A549 (cell line): ENCODE measurements around the gene PLSCR3. TPM values are rescaled to one million over a fixed set of nuclear protein-coding genes. Genes with fewer than 3 reads are reported as not detected.

Experiments
- ATAC-seq, 2 experiments: fragments of 200-7000 bp in 1 of 2; fragments of >200 bp in 1 of 2; cut with Nextera tagmentation in 1 of 2; cut with Tn5 transposase in 1 of 2; 3 replicates each; pipeline versions ENCODE4 v1.8.0 to v1.9.1; 2018 to 2020; ENCODE audit warnings: mild to moderate bottlenecking in 1 of 2, moderate library complexity in 1 of 2
- CTCF ChIA-PET: fragments of 300-600 bp; sonication (Branson Sonifier 250); formaldehyde crosslinking; extraction: SDS; loops from one replicate; lab custom pipeline; 2021; ENCODE audit warnings: antibody characterized with exemption, inconsistent platforms; lab: Yijun Ruan, JAX
- POLR2A ChIA-PET: fragments of 350-600 bp; formaldehyde crosslinking; extraction: SDS; loops from one replicate; lab custom pipeline; 2021; ENCODE audit warnings: antibody characterized with exemption, inconsistent platforms; lab: Yijun Ruan, JAX
- DNase-seq, 2 experiments: peaks; one replicate each; pipeline versions ENCODE4 v3.0.0 to v3.0.0-alpha.2; 2011 to 2016; ENCODE audit warnings: low read depth in 1 of 2, low spot score in 1 of 2
- FAIRE-seq: peaks from 2 replicates; lab custom pipeline; 2011; peaks lifted over from hg19 to GRCh38; lab: Jason Lieb, UNC
- H3K27ac ChIP-seq, 2 experiments: fragments of >200 bp; sonication (Bioruptor Twin); formaldehyde crosslinking; 3 replicates each; pipeline ENCODE4 v1.5.1; 2016 to 2017
- H3K4me1 ChIP-seq: fragments of >200 bp; sonication (Bioruptor Twin); formaldehyde crosslinking; 3 replicates; pipeline ENCODE4 v1.6.1; 2016
- H3K4me2 ChIP-seq: fragments of >200 bp; sonication (Bioruptor Twin); formaldehyde crosslinking; 3 replicates; pipeline ENCODE4 v1.6.1; 2016
- H3K4me3 ChIP-seq: fragments of >200 bp; sonication (Bioruptor Twin); formaldehyde crosslinking; 3 replicates; pipeline ENCODE4 v1.5.1; 2016
- H3K9me3 ChIP-seq: fragments of >200 bp; sonication (Bioruptor Twin); formaldehyde crosslinking; 3 replicates; pipeline ENCODE4 v1.6.1; 2016
- CBX2 ChIP-seq: fragments of 200-600 bp; sonication (generic); IDR thresholded peaks from 2 replicates; pipeline ENCODE4 v1.6.1; 2016; ENCODE audit warnings: low read depth, mild to moderate bottlenecking, borderline replicate concordance
- CBX8 ChIP-seq: fragments of 200-600 bp; sonication (generic); IDR thresholded peaks from 2 replicates; pipeline ENCODE4 v1.6.1; 2016
- CEBPB ChIP-seq, 2 experiments: fragments of >200 bp in 1 of 2; sonication (Bioruptor Twin) in 1 of 2; formaldehyde crosslinking in 1 of 2; IDR thresholded peaks; 2 replicates each; pipeline ENCODE4 v1.6.1; 2012 to 2016
- CHD2 ChIP-seq: fragments of 150-350 bp; IDR thresholded peaks from 2 replicates; pipeline ENCODE4 v1.6.1; 2014; ENCODE audit warnings: low read length; ENCODE audit not compliant: partially characterized antibody
- CHD4 ChIP-seq: fragments of 200-600 bp; sonication (generic); IDR thresholded peaks from 2 replicates; pipeline ENCODE4 v1.6.1; 2016; ENCODE audit warnings: antibody characterized with exemption, mild to moderate bottlenecking, borderline replicate concordance
- EHMT2 ChIP-seq: fragments of 200-600 bp; sonication (generic); IDR thresholded peaks from 2 replicates; pipeline ENCODE4 v1.6.1; 2016; ENCODE audit warnings: antibody characterized with exemption, low read depth, mild to moderate bottlenecking, moderate library complexity
- EP300 ChIP-seq, 2 experiments: fragments of >200 bp; sonication (Bioruptor Twin); formaldehyde crosslinking; IDR thresholded peaks; 2 replicates in 1 of 2; 3 replicates in 1 of 2; pipeline ENCODE4 v1.6.1; 2016 to 2017
- HOXB5 ChIP-seq: fragments of 250-450 bp; sonication (Bioruptor Pico); IDR thresholded peaks from 2 replicates; pipeline ENCODE4 v1.5.0; 2020; ENCODE audit warnings: mild to moderate bottlenecking, moderate library complexity
- JUN ChIP-seq, 2 experiments: fragments of >200 bp; sonication (Bioruptor Twin); formaldehyde crosslinking; IDR thresholded peaks; 2 replicates in 1 of 2; 3 replicates in 1 of 2; pipeline ENCODE4 v1.6.1; 2016 to 2017
- KDM5A ChIP-seq: fragments of 200-600 bp; sonication (generic); IDR thresholded peaks from 2 replicates; pipeline ENCODE4 v1.6.1; 2016; ENCODE audit warnings: antibody characterized with exemption, mild to moderate bottlenecking
- MYC ChIP-seq: IDR thresholded peaks from 2 replicates; pipeline ENCODE4 v1.6.1; 2012; ENCODE audit warnings: mild to moderate bottlenecking, inconsistent platforms, low read length, improper control_type of control experiment, borderline replicate concordance
- NR3C1 ChIP-seq: fragments of >200 bp; sonication (Bioruptor Twin); formaldehyde crosslinking; IDR thresholded peaks from 3 replicates; pipeline ENCODE4 v1.6.1; 2017
- POLR2AphosphoS2 ChIP-seq: conservative IDR thresholded peaks from 2 replicates; pipeline ENCODE4 v1.6.1; 2012; ENCODE audit warnings: low read length, improper control_type of control experiment, inconsistent platforms
- RAD21 ChIP-seq, 2 experiments: fragments of >200 bp in 1 of 2; sonication (Bioruptor Twin) in 1 of 2; formaldehyde crosslinking in 1 of 2; IDR thresholded peaks in 1 of 2; conservative IDR thresholded peaks in 1 of 2; 2 replicates in 1 of 2; 3 replicates in 1 of 2; pipeline ENCODE4 v1.6.1; 2012 to 2018; ENCODE audit warnings: inconsistent platforms in 1 of 2
- RCOR1 ChIP-seq: fragments of 150-350 bp; IDR thresholded peaks from 2 replicates; pipeline ENCODE4 v1.6.1; 2014; ENCODE audit warnings: antibody characterized with exemption, low read length, low read depth
- RNF2 ChIP-seq: fragments of 200-600 bp; sonication (generic); IDR thresholded peaks from 2 replicates; pipeline ENCODE4 v1.6.1; 2016; ENCODE audit warnings: low read depth, mild to moderate bottlenecking, antibody characterized with exemption, moderate library complexity, borderline replicate concordance
- SMC3 ChIP-seq: fragments of >200 bp; sonication (Bioruptor Twin); formaldehyde crosslinking; IDR thresholded peaks from 3 replicates; pipeline ENCODE4 v1.6.1; 2018; ENCODE audit warnings: inconsistent platforms
- TFCP2L1 ChIP-seq: fragments of 250-450 bp; sonication (Bioruptor Pico); IDR thresholded peaks from 2 replicates; pipeline ENCODE4 v1.5.0; 2021; ENCODE audit warnings: mild to moderate bottlenecking
- ZC3H11A ChIP-seq: fragments of 450-650 bp; IDR thresholded peaks from 2 replicates; pipeline ENCODE4 v1.6.1; 2014; ENCODE audit warnings: antibody characterized with exemption, mild to moderate bottlenecking
- ZSCAN20 ChIP-seq: fragments of 250-450 bp; sonication (Bioruptor Pico); IDR thresholded peaks from 2 replicates; pipeline ENCODE4 v1.8.0; 2022; ENCODE audit warnings: mild to moderate bottlenecking, moderate library complexity
- WGBS: methylation state at CpG from one replicate; pipeline ENCODE4 v1.1.6; 2017; ENCODE audit errors: missing lambda C conversion rate; 5-methylcytosine and 5-hydroxymethylcytosine counted together
- polyA plus RNA-seq, 4 experiments: library from polyadenylated mRNA; depleted of rRNA in 3 of 4; stranded (reverse); fragments of >200 nt; fragmentation: RNase III in 1 of 4; extraction: RNeasy Plus Mini Kit Qiagen cat#74134 plus additional on column Dnase treatment in 1 of 4; gene quantifications; 2 replicates in 3 of 4; 3 replicates in 1 of 4; pipeline ENCODE4 v1.2.3, GENCODE V29; 2011 to 2017
- TF ChIP-seq, protein P1 (sequence below): fragments of >200 bp; sonication (Bioruptor Twin); formaldehyde crosslinking; IDR thresholded peaks from 3 replicates; pipeline ENCODE4 v1.6.1; 2016
- TF ChIP-seq, protein P2 (sequence below): IDR thresholded peaks from 2 replicates; pipeline ENCODE4 v1.6.1; 2012
- TF ChIP-seq, protein P3 (sequence below): IDR thresholded peaks from 2 replicates; pipeline ENCODE4 v1.6.1; 2012; ENCODE audit warnings: low read depth, borderline replicate concordance

The PLSCR3 gene
- polyA plus RNA-seq, 2 of the 4 experiments (the other 2 are of a cell fraction) = 11.0 to 29.6 TPM

DNA sequence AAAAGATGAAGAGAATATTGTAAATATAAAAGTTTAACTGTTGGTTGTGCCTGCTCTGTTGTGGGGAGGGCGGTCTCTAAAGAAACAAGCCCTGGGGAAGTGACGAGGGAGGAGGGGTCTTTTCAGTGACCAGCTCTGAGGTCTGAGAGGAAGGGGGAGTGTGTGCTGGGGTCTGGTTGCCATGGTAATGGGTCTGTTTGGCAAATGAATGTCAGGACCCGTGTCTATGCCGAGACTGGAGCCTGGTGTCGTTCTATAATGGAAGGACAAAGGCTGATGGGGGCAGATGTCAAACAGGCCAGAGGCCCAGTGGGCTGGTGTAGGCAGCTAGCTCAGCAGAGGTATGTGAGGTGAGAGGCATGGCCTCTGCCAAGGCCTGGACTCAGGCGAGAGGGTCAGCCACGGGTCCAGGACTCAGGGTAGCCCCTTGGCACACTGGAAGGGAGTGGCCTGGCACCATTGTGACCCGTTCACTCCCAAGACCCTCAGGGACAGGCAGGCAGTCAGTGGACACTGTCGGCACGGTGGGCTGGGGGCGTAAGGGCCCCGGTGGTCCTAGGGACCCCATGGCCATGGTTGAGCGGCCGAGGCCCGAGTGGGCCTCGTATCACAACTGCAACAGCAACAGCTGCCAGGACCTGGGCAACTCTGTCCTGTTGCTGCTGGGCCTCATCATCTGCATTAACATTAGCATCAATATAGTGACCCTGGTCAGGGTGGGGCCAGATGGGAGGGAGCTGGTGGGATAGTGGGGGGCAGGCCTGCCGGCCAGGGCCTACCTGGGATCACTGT, 25.7 kb upstream of the PLSCR3 start, which contains the start of gene SPEM1:
Gene SPEM1, plus strand, starts transcription at position 506 of the 792 bp plus-strand sequence. Its CDS starts 61 bp downstream, at position 567.
- H3K4me2 ChIP-seq = no peak within 1 kb of the TSS
- H3K9me3 ChIP-seq = no peaks in the 10 kb centered on the region
- 70% methylated on average over 15 of the region's 17 CpGs for WGBS
- POLR2A ChIA-PET = interaction anchor here (0.6 to 1.4 kb wide), 3 partner anchors 10 to 64 kb away, joined by 3 read pairs; partner anchors contain the start of genes FGF11 and POLR2A
- H3K27ac ChIP-seq = no peak within 1 kb of the TSS
- TF ChIP-seq CBX2 (no peak), KDM5A (no peak), CHD4 (no peak)
- TF ChIP-seq, all 56 proteins: peak for 0
- DNase-seq (no peak), ATAC-seq (0 out of 6 replicates have a peak, but pooled peaks of 1 of the 2 experiments have one; percentile 9), FAIRE-seq (no peak)
- CTCF ChIA-PET = interaction anchor here (1.2 to 3.3 kb wide), 10 partner anchors 9 to 141 kb away, joined by 3 to 18 read pairs (median 6); partner anchors contain the start of genes SENP3 and TMEM95
- Histone ChIP-seq H3K4me1 (no peaks in the 10 kb centered on the region), H3K4me3 (no peak within 1 kb of the TSS)

DNA sequence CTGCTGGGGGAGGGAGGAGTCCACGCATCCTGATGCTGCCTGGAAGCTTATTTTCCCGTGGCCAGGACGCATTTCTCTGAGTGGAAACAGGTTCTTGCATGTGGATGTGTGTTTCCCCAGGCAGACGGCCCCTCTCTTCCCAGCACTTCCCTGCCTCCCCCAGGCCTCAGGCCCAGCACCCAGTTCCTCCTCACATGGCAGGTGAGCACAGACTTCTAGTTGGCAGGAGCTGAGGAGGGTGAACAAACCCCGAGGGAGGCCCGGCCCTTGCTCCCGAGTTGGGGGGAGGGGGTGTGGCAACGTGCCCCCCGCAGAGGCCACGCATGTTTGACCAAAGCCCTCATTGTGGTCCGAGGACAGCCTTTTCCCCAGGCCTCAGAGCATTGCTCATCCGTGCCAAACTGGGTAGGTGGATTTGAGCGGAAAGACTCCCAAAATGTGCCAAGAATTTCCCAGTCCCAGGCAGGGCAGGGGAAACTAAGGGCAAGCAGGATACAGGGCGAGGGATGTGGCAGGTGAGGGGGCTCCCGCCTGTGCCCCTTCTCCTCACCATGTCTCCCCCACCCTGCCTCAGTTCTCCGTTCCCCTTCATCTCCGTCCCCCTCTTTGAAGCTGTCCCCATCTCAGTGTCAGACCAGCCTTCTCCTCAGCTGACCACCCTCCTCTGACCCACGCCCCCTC, 24.3 kb upstream of the PLSCR3 start:
- ATAC-seq (no peak), DNase-seq (no peak)
- Histone ChIP-seq H3K9me3 (no peaks in the 10 kb centered on the region), H3K4me2 (no peak overlapping the region)
- 76% methylated on average over 18 of the region's 18 CpGs for WGBS
- POLR2A ChIA-PET = no interaction called here
- CTCF ChIA-PET = interaction anchor here (1.2 to 3.3 kb wide), 4 partner anchors 13 to 63 kb away, joined by 3 to 18 read pairs (median 6); partner anchors contain the start of gene TMEM95
- TF ChIP-seq ZC3H11A (no peak), EP300 (IDR thresholded peaks at IDR 0.05) (no peak), POLR2AphosphoS2 (no peak), HOXB5 (CRISPR knock-in tag) (no peak), CHD2 (no peak), EHMT2 (no peak), TFCP2L1 (CRISPR knock-in tag) (no peak), RAD21 (conservative IDR thresholded peaks at IDR 0.05 in 1 of 2, IDR thresholded peaks at IDR 0.05 in 1 of 2) (no peak), MYC (no peak), SMC3 (no peak), RNF2 (no peak), JUN (IDR thresholded peaks at IDR 0.05) (no peak), CBX8 (no peak), ZSCAN20 (CRISPR knock-in tag) (no peak), NR3C1 (no peak), CEBPB (IDR thresholded peaks at IDR 0.05) (no peak), RCOR1 (no peak)
- TF ChIP-seq, protein P1, sequence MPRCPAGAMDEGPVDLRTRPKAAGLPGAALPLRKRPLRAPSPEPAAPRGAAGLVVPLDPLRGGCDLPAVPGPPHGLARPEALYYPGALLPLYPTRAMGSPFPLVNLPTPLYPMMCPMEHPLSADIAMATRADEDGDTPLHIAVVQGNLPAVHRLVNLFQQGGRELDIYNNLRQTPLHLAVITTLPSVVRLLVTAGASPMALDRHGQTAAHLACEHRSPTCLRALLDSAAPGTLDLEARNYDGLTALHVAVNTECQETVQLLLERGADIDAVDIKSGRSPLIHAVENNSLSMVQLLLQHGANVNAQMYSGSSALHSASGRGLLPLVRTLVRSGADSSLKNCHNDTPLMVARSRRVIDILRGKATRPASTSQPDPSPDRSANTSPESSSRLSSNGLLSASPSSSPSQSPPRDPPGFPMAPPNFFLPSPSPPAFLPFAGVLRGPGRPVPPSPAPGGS = no peak
- TF ChIP-seq, protein P2, sequence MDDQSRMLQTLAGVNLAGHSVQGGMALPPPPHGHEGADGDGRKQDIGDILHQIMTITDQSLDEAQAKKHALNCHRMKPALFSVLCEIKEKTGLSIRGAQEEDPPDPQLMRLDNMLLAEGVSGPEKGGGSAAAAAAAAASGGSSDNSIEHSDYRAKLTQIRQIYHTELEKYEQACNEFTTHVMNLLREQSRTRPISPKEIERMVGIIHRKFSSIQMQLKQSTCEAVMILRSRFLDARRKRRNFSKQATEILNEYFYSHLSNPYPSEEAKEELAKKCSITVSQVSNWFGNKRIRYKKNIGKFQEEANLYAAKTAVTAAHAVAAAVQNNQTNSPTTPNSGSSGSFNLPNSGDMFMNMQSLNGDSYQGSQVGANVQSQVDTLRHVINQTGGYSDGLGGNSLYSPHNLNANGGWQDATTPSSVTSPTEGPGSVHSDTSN = no peak
- TF ChIP-seq, protein P3, sequence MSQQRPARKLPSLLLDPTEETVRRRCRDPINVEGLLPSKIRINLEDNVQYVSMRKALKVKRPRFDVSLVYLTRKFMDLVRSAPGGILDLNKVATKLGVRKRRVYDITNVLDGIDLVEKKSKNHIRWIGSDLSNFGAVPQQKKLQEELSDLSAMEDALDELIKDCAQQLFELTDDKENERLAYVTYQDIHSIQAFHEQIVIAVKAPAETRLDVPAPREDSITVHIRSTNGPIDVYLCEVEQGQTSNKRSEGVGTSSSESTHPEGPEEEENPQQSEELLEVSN = no peak
- TF ChIP-seq, all 56 proteins: peak for 0
- no peak for FAIRE-seq
- no peak overlapping the region for H3K27ac ChIP-seq
- 0 out of 3 replicates have a peak, but pooled peaks cover under 1% of the 10 kb centered on the region for H3K4me1 ChIP-seq
- no peak overlapping the region for H3K4me3 ChIP-seq
